H1 (cell line): Measurements from ENCODE around the gene IL17RD. TPM values are rescaled to one million over a fixed set of nuclear protein-coding genes. Genes with fewer than 3 reads are reported as not detected.

ENCODE experiments used
- BCL11A ChIP-seq, 2 experiments: IDR thresholded peaks; one replicate each; pipeline ENCODE4 v1.6.1; 2011; ENCODE audit warnings: low read depth in 2 of 2, low read length in 2 of 2, mild to moderate bottlenecking in 2 of 2
- CREB1 ChIP-seq: IDR thresholded peaks from 2 replicates; pipeline ENCODE4 v1.6.1; 2012; ENCODE audit warnings: inconsistent platforms
- JUN ChIP-seq: IDR thresholded peaks from 2 replicates; pipeline ENCODE4 v1.6.1; 2011; ENCODE audit warnings: low read depth, mild to moderate bottlenecking, improper control_type of control experiment, low read length
- RBBP5 ChIP-seq: IDR thresholded peaks from 2 replicates; pipeline ENCODE4 v1.7.1; 2012; ENCODE audit warnings: low read depth, mild to moderate bottlenecking, inconsistent platforms, low read length, moderate library complexity, borderline replicate concordance
- SAP30 ChIP-seq: fragments of 300-600 bp; sonication (generic); IDR thresholded peaks from 2 replicates; pipeline ENCODE4 v1.7.1; 2012; ENCODE audit warnings: low read length, moderate library complexity, mild to moderate bottlenecking, inconsistent platforms; ENCODE audit not compliant: insufficient read depth, insufficient replicate concordance
- SP1 ChIP-seq: IDR thresholded peaks from 2 replicates; pipeline ENCODE4 v1.6.1; 2011; ENCODE audit warnings: low read depth, low read length
- SRF ChIP-seq: IDR thresholded peaks from 2 replicates; pipeline ENCODE4 v1.6.1; 2011; ENCODE audit warnings: mild to moderate bottlenecking, low read depth, low read length, moderate library complexity
- TAF1 ChIP-seq: IDR thresholded peaks from 2 replicates; pipeline ENCODE4 v1.6.1; 2011; ENCODE audit warnings: mild to moderate bottlenecking, low read depth, low read length
- polyA plus RNA-seq, 7 experiments: library from polyadenylated mRNA; depleted of rRNA in 3 of 7; stranded (reverse) in 5 of 7; unstranded in 2 of 7; fragments of >200 nt in 5 of 7; fragments of 200-250 nt in 2 of 7; gene quantifications; 1 replicate in 5 of 7; 2 replicates in 1 of 7; 4 replicates in 1 of 7; pipeline versions ENCODE4 v1.2.1 to v1.2.3, GENCODE V29; 2011 to 2013; ENCODE audit warnings: missing spikeins in 2 of 7, mixed read lengths in 2 of 7
- total RNA-seq: library from RNA; stranded (reverse); fragmentation: NEBNext Ultra II Directional; extraction: Animal tissue kit (Norgen Biotek cat#: 25700); gene quantifications from 2 replicates; pipeline ENCODE4 v1.2.1, GENCODE V29; 2021
- TF ChIP-seq, protein P1 (sequence below): IDR thresholded peaks from 2 replicates; pipeline ENCODE4 v1.6.1; 2011; ENCODE audit warnings: low read length, improper control_type of control experiment
- TF ChIP-seq, protein P2 (sequence below): fragments of 300-600 bp; sonication (generic); IDR thresholded peaks from 2 replicates; pipeline ENCODE4 v1.7.1; 2012; ENCODE audit warnings: low read length, moderate library complexity, mild to moderate bottlenecking, inconsistent platforms; ENCODE audit not compliant: insufficient replicate concordance
- TF ChIP-seq, protein P3 (sequence below): IDR thresholded peaks from 2 replicates; pipeline ENCODE4 v1.6.1; 2012; ENCODE audit warnings: inconsistent platforms

The IL17RD gene
- total and polyA plus RNA-seq, 2 of the 8 experiments (the other 6 are each of a cell fraction or from before 2014, with no cell fraction given), result 10.9 to 48.9 TPM

DNA sequence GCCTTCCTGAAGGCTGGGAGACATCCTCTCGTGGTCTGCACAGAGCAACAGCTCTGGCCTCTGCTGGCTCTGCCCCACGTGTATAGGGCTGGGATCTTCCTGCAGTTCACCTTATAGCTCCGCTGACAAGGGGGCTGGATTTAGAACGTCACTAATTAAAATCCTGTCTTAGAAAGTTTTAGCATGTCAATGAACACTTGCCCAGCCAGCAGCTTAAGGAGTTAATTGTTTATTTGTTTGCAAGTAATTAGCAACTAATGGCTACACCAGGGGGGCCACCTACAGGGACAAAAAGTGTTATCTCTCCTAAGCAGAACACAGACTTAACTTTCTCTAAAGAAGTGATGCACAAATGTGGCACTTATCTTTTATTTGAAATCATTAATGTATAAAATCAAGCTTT, 34.7 kb upstream of the IL17RD start, which contains the start of gene HESX1 (continued):
- TF ChIP-seq JUN (no peak), SP1 (peak; percentile 77; the same call in 1 of the 2 replicates), TAF1 (peak; percentile 86), CREB1 (peak; percentile 76), SRF (no peak), RBBP5 (no peak), SAP30 (peak; percentile 69), BCL11A (IDR thresholded peaks at IDR 0.05; ENCODE audit: low read depth in 2 of 2, low read length in 2 of 2) (peak; percentile 86 to 98)
- TF ChIP-seq, protein P1, sequence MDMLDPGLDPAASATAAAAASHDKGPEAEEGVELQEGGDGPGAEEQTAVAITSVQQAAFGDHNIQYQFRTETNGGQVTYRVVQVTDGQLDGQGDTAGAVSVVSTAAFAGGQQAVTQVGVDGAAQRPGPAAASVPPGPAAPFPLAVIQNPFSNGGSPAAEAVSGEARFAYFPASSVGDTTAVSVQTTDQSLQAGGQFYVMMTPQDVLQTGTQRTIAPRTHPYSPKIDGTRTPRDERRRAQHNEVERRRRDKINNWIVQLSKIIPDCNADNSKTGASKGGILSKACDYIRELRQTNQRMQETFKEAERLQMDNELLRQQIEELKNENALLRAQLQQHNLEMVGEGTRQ, result peak; percentile 34; the same call in 1 of the 2 replicates
- TF ChIP-seq, protein P2, sequence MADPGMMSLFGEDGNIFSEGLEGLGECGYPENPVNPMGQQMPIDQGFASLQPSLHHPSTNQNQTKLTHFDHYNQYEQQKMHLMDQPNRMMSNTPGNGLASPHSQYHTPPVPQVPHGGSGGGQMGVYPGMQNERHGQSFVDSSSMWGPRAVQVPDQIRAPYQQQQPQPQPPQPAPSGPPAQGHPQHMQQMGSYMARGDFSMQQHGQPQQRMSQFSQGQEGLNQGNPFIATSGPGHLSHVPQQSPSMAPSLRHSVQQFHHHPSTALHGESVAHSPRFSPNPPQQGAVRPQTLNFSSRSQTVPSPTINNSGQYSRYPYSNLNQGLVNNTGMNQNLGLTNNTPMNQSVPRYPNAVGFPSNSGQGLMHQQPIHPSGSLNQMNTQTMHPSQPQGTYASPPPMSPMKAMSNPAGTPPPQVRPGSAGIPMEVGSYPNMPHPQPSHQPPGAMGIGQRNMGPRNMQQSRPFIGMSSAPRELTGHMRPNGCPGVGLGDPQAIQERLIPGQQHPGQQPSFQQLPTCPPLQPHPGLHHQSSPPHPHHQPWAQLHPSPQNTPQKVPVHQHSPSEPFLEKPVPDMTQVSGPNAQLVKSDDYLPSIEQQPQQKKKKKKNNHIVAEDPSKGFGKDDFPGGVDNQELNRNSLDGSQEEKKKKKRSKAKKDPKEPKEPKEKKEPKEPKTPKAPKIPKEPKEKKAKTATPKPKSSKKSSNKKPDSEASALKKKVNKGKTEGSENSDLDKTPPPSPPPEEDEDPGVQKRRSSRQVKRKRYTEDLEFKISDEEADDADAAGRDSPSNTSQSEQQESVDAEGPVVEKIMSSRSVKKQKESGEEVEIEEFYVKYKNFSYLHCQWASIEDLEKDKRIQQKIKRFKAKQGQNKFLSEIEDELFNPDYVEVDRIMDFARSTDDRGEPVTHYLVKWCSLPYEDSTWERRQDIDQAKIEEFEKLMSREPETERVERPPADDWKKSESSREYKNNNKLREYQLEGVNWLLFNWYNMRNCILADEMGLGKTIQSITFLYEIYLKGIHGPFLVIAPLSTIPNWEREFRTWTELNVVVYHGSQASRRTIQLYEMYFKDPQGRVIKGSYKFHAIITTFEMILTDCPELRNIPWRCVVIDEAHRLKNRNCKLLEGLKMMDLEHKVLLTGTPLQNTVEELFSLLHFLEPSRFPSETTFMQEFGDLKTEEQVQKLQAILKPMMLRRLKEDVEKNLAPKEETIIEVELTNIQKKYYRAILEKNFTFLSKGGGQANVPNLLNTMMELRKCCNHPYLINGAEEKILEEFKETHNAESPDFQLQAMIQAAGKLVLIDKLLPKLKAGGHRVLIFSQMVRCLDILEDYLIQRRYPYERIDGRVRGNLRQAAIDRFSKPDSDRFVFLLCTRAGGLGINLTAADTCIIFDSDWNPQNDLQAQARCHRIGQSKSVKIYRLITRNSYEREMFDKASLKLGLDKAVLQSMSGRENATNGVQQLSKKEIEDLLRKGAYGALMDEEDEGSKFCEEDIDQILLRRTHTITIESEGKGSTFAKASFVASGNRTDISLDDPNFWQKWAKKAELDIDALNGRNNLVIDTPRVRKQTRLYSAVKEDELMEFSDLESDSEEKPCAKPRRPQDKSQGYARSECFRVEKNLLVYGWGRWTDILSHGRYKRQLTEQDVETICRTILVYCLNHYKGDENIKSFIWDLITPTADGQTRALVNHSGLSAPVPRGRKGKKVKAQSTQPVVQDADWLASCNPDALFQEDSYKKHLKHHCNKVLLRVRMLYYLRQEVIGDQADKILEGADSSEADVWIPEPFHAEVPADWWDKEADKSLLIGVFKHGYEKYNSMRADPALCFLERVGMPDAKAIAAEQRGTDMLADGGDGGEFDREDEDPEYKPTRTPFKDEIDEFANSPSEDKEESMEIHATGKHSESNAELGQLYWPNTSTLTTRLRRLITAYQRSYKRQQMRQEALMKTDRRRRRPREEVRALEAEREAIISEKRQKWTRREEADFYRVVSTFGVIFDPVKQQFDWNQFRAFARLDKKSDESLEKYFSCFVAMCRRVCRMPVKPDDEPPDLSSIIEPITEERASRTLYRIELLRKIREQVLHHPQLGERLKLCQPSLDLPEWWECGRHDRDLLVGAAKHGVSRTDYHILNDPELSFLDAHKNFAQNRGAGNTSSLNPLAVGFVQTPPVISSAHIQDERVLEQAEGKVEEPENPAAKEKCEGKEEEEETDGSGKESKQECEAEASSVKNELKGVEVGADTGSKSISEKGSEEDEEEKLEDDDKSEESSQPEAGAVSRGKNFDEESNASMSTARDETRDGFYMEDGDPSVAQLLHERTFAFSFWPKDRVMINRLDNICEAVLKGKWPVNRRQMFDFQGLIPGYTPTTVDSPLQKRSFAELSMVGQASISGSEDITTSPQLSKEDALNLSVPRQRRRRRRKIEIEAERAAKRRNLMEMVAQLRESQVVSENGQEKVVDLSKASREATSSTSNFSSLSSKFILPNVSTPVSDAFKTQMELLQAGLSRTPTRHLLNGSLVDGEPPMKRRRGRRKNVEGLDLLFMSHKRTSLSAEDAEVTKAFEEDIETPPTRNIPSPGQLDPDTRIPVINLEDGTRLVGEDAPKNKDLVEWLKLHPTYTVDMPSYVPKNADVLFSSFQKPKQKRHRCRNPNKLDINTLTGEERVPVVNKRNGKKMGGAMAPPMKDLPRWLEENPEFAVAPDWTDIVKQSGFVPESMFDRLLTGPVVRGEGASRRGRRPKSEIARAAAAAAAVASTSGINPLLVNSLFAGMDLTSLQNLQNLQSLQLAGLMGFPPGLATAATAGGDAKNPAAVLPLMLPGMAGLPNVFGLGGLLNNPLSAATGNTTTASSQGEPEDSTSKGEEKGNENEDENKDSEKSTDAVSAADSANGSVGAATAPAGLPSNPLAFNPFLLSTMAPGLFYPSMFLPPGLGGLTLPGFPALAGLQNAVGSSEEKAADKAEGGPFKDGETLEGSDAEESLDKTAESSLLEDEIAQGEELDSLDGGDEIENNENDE, result peak; percentile 77
- TF ChIP-seq, protein P3, sequence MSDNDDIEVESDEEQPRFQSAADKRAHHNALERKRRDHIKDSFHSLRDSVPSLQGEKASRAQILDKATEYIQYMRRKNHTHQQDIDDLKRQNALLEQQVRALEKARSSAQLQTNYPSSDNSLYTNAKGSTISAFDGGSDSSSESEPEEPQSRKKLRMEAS, result peak; percentile 94
